Measurements from ENCODE around the gene TRIM5.

TRIM5 gene

DNA sequence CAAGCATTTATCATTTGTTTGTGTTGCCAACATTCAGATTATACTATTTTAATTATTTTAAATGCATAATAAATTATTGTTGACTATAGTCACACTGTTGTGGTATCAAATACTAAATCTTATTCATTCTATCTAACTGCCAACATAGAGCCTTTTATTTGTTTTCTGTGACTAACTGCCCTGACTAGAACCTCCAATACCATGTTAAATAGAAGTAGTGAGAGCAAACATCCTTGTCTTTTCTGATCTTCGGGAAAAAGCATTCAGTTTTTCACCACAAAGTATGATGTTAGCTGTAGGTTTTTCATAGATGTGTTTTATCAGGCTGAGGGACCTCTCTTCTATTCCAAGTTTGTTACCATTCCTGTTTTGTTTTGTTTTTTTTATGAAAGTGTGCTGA lies 44.9 kb downstream of the TRIM5 start:
- TF ChIP-seq, protein P1, sequence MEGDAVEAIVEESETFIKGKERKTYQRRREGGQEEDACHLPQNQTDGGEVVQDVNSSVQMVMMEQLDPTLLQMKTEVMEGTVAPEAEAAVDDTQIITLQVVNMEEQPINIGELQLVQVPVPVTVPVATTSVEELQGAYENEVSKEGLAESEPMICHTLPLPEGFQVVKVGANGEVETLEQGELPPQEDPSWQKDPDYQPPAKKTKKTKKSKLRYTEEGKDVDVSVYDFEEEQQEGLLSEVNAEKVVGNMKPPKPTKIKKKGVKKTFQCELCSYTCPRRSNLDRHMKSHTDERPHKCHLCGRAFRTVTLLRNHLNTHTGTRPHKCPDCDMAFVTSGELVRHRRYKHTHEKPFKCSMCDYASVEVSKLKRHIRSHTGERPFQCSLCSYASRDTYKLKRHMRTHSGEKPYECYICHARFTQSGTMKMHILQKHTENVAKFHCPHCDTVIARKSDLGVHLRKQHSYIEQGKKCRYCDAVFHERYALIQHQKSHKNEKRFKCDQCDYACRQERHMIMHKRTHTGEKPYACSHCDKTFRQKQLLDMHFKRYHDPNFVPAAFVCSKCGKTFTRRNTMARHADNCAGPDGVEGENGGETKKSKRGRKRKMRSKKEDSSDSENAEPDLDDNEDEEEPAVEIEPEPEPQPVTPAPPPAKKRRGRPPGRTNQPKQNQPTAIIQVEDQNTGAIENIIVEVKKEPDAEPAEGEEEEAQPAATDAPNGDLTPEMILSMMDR (IDR thresholded peaks at IDR 0.05; ENCODE audit: low read depth, low read length): no peak
- no peak overlapping the region for H3K4me3 ChIP-seq (ENCODE audit: low read depth, low read length)

DNA sequence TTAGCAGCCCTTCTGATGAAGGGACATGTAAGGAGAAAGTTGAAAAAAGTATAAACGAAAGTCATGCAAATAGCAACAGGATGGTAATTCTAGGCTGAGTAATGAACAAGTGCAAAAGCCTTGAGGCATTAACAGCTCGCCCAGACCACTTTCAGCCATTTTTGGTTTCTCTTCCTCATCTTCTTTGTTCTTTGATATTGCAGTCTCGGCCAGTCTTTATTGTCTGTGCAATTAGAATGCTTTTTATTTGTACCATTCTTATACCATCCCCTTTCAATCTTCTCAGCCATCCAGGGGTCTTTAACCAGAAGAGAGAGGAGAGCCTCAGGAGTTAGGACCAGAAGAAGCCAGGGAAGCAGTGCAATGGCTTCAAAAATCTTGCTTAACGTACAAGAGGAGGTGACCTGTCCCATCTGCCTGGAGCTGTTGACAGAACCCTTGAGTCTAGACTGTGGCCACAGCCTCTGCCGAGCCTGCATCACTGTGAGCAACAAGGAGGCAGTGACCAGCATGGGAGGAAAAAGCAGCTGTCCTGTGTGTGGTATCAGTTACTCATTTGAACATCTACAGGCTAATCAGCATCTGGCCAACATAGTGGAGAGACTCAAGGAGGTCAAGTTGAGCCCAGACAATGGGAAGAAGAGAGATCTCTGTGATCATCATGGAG lies 52.8 kb downstream of the TRIM5 start:
- H3K4me3 ChIP-seq (ENCODE audit: low read depth, low read length): no peak overlapping the region
- TF ChIP-seq, protein P1 (IDR thresholded peaks at IDR 0.05; ENCODE audit: low read depth, low read length): no peak

GRCh38 chr11:5631417-5631816 lies 53.5 kb downstream of the TRIM5 start:
- TF ChIP-seq, protein P1 (IDR thresholded peaks at IDR 0.05; ENCODE audit: low read depth, low read length): no peak

DNA sequence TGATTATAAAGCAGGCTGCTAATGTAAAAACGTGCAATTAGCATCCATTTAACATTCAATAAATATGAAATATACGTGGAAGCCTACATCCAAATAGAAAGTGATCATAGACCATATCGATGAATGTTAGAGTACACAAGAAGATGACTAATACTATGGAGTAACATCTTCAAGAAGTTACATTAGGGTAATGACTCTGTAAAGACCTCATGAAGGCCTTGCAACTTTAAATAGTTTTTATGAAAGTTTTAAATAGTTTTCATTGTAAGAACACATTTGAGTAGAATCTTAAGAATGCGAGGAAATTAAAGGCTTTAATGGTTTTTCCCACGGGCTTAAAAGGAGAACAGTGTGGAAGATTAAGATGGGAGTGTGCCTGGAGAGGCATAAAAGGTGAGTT lies 58.7 kb downstream of the TRIM5 start:
- no peak overlapping the region for H3K4me3 ChIP-seq (ENCODE audit: low read depth, low read length)
- TF ChIP-seq, protein P1 (IDR thresholded peaks at IDR 0.05; ENCODE audit: low read depth, low read length): no peak

More at GRCh38 chr11:5631417-5631816, 53.5 kb downstream of the TRIM5 start:
- no peak overlapping the region for H3K4me3 ChIP-seq (ENCODE audit: low read depth, low read length)

- TF ChIP-seq, protein P1 (IDR thresholded peaks at IDR 0.05; ENCODE audit: low read depth, low read length): no peak
- peak overlapping the region; percentile 73 for H3K4me3 ChIP-seq (ENCODE audit: low read depth, low read length)
These were observed 59.6 kb downstream of the TRIM5 start for GRCh38 chr11:5625281-5625680.

GRCh38 chr11:5624489-5625279 lies 60.2 kb downstream of the TRIM5 start, which contains the start of gene TRIM34:
TRIM34 (plus strand) TSS chr11:5625001; CDS start chr11:5632332, 7,331 bp downstream.
- TF ChIP-seq, protein P1 (IDR thresholded peaks at IDR 0.05; ENCODE audit: low read depth, low read length): no peak
- peak within 1 kb of the TSS; percentile 73 for H3K4me3 ChIP-seq (ENCODE audit: low read depth, low read length)

DNA sequence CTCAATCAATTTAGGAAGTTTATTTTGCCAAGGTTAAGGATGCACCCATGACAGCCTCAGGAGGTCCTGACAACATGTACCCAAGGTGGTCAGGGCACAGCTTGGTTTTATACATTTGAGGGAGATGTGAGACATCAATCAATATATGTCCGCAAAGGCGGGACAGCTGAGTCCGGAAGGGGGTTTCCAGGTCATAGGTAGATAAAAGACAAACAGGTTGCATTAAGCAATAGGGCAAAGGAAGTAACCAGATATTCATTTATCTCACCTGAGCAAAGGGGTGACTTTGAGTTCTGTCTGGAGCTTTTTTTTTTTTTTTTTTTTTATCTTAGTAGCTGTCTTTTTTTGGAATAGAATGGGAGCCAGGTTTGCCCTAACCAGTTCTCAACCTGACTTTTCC lies 62.1 kb downstream of the TRIM5 start:
- TF ChIP-seq, protein P1 (IDR thresholded peaks at IDR 0.05; ENCODE audit: low read depth, low read length): no peak
- no peak overlapping the region for H3K4me3 ChIP-seq (ENCODE audit: low read depth, low read length)
